Thymus (tissue), 11 donors: ENCODE data around the gene FOXL3. TPM values are rescaled to one million over a fixed set of nuclear protein-coding genes. Genes with fewer than 3 reads are reported as not detected.

Experiments used
- DNase-seq, 9 donors: peaks; one replicate each; pipeline ENCODE4 v3.0.0-alpha.2; 2013; ENCODE audit warnings: low spot score in 9 of 9, low read depth in 6 of 9, missing footprints in 1 of 9
- H3K27ac ChIP-seq, 2 donors: one replicate each; pipeline ENCODE4 v1.5.1; 2013; ENCODE audit warnings: control low read depth in 1 of 2, low read depth in 1 of 2, low read length in 1 of 2, mild to moderate bottlenecking in 1 of 2, moderate library complexity in 1 of 2
- H3K27me3 ChIP-seq, 2 donors: one replicate each; pipeline ENCODE4 v1.5.1; 2013; ENCODE audit warnings: low read length in 1 of 2; ENCODE audit not compliant: control insufficient read depth in 2 of 2, insufficient read depth in 1 of 2
- H3K36me3 ChIP-seq, 2 donors: one replicate each; pipeline ENCODE4 v1.5.1; 2013; ENCODE audit warnings: low read length in 1 of 2, mild to moderate bottlenecking in 1 of 2, moderate library complexity in 1 of 2; ENCODE audit not compliant: control insufficient read depth in 2 of 2, insufficient read depth in 2 of 2
- H3K4me1 ChIP-seq, 2 donors: one replicate each; pipeline ENCODE4 v1.5.1; 2013; ENCODE audit warnings: low read length in 2 of 2; ENCODE audit not compliant: control insufficient read depth in 2 of 2, insufficient read depth in 2 of 2
- H3K4me3 ChIP-seq, 2 donors: one replicate each; pipeline ENCODE4 v1.5.1; 2013; ENCODE audit warnings: low read length in 2 of 2, control low read depth in 1 of 2, mild to moderate bottlenecking in 1 of 2
- H3K9me3 ChIP-seq, 2 donors: one replicate each; pipeline ENCODE4 v1.5.1; 2013; ENCODE audit warnings: low read length in 1 of 2, mild to moderate bottlenecking in 1 of 2; ENCODE audit not compliant: control insufficient read depth in 2 of 2, insufficient read depth in 1 of 2
- WGBS: extraction: QIAGEN DNeasy Blood & Tissue Kit; methylation state at CpG from one replicate; pipeline ENCODE4 v1.1.7; 2013; 5-methylcytosine and 5-hydroxymethylcytosine counted together
- polyA plus RNA-seq: library from polyadenylated mRNA; stranded (reverse); fragments of 200-250 nt; gene quantifications from one replicate; pipeline ENCODE4 v1.2.3, GENCODE V29; 2013
- total RNA-seq: library from RNA; stranded (reverse); fragments of 120-200 nt; gene quantifications from one replicate; pipeline ENCODE4 v1.2.4, GENCODE V29; 2013
- donor health status: healthy.

The FOXL3 gene
- total and polyA plus RNA-seq, 2 donors, result 0.19 TPM; not detected in 1

GRCh38 chr7:322111-322671 lies 32.2 kb downstream of the FOXL3 start:
- Histone ChIP-seq H3K27me3 (peaks cover 0 to 17% of the 10 kb centered on the region in 2 donors), H3K4me1 (peaks cover 0 to 5% of the 10 kb centered on the region in 2 donors), H3K4me3 (no peak overlapping the region), H3K27ac (no peak overlapping the region), H3K36me3 (no peaks in the 10 kb centered on the region), H3K9me3 (peaks cover 0 to 8% of the 10 kb centered on the region in 2 donors)
- WGBS, result 14% methylated on average over 45 of the region's 45 CpGs
- peak; percentile 5 to 80 (median 45) for DNase-seq

- WGBS, result 97% methylated on average over 6 of the region's 6 CpGs
- no peak for DNase-seq
- peaks cover 0 to 8% of the 10 kb centered on the region in 2 donors for H3K9me3 ChIP-seq
- H3K4me3 ChIP-seq, result no peak overlapping the region
- H3K27ac ChIP-seq, result no peak overlapping the region
- peaks cover 0 to 17% of the 10 kb centered on the region in 2 donors for H3K27me3 ChIP-seq
- peaks cover 0 to 5% of the 10 kb centered on the region in 2 donors for H3K4me1 ChIP-seq
- no peaks in the 10 kb centered on the region for H3K36me3 ChIP-seq
These were observed 32.7 kb downstream of the FOXL3 start for GRCh38 chr7:322708-323111.

- H3K36me3 ChIP-seq, result no peaks in the 10 kb centered on the region
- H3K27ac ChIP-seq, result no peak overlapping the region
- peaks cover 0 to 17% of the 10 kb centered on the region in 2 donors for H3K27me3 ChIP-seq
- H3K9me3 ChIP-seq, result peaks cover 0 to 8% of the 10 kb centered on the region in 2 donors
- H3K4me1 ChIP-seq, result peaks cover 0 to 5% of the 10 kb centered on the region in 2 donors
- 86% methylated on average over 10 of the region's 10 CpGs for WGBS
- no peak for DNase-seq
- H3K4me3 ChIP-seq, result no peak overlapping the region
These were observed 33.4 kb downstream of the FOXL3 start for GRCh38 chr7:323410-323809.

- H3K4me1 ChIP-seq, result peaks cover 0 to 5% of the 10 kb centered on the region in 2 donors
- no peak overlapping the region for H3K27ac ChIP-seq
- H3K36me3 ChIP-seq, result no peaks in the 10 kb centered on the region
- no peak for DNase-seq
- peaks cover 0 to 8% of the 10 kb centered on the region in 2 donors for H3K9me3 ChIP-seq
- 99% methylated on average over 8 of the region's 8 CpGs for WGBS
- H3K4me3 ChIP-seq, result no peak overlapping the region
- peaks cover 0 to 15% of the 10 kb centered on the region in 2 donors for H3K27me3 ChIP-seq
These were observed 34.0 kb downstream of the FOXL3 start for GRCh38 chr7:324011-324410.

GRCh38 chr7:325051-325798 lies 35.3 kb downstream of the FOXL3 start:
- peaks cover 0 to 5% of the 10 kb centered on the region in 2 donors for H3K4me1 ChIP-seq
- no peaks in the 10 kb centered on the region for H3K36me3 ChIP-seq
- H3K27ac ChIP-seq, result no peak overlapping the region
- 94% methylated on average over 20 of the region's 20 CpGs for WGBS
- peaks cover 0 to 8% of the 10 kb centered on the region in 2 donors for H3K9me3 ChIP-seq
- no peak overlapping the region for H3K4me3 ChIP-seq
- peaks cover 0 to 11% of the 10 kb centered on the region in 2 donors for H3K27me3 ChIP-seq
- no peak for DNase-seq

- no peak overlapping the region for H3K27ac ChIP-seq
- H3K4me1 ChIP-seq, result peaks cover 0 to 5% of the 10 kb centered on the region in 2 donors
- no peak for DNase-seq
- H3K4me3 ChIP-seq, result no peak overlapping the region
- 97% methylated on average over 11 of the region's 11 CpGs for WGBS
- H3K27me3 ChIP-seq, result peaks cover 0 to 14% of the 10 kb centered on the region in 2 donors
- H3K36me3 ChIP-seq, result no peaks in the 10 kb centered on the region
- peaks cover 0 to 8% of the 10 kb centered on the region in 2 donors for H3K9me3 ChIP-seq
These were observed 35.8 kb downstream of the FOXL3 start for GRCh38 chr7:325811-326210.

- Histone ChIP-seq H3K4me1 (peaks cover 0 to 5% of the 10 kb centered on the region in 2 donors), H3K27ac (no peak overlapping the region), H3K4me3 (no peak overlapping the region), H3K9me3 (peaks cover 0 to 8% of the 10 kb centered on the region in 2 donors), H3K36me3 (no peaks in the 10 kb centered on the region), H3K27me3 (peaks cover 0 to 14% of the 10 kb centered on the region in 2 donors)
- WGBS, result 97% methylated on average over 9 of the region's 9 CpGs
- DNase-seq, result no peak
These were observed 36.3 kb downstream of the FOXL3 start for GRCh38 chr7:326273-326672.

GRCh38 chr7:326809-327232 lies 36.9 kb downstream of the FOXL3 start:
- H3K4me1 ChIP-seq, result peaks cover 0 to under 1% of the 10 kb centered on the region in 2 donors
- H3K36me3 ChIP-seq, result no peaks in the 10 kb centered on the region
- WGBS, result 88% methylated on average over 6 of the region's 6 CpGs
- H3K4me3 ChIP-seq, result no peak overlapping the region
- H3K27me3 ChIP-seq, result peaks cover 0 to 12% of the 10 kb centered on the region in 2 donors
- no peak overlapping the region for H3K27ac ChIP-seq
- DNase-seq, result no peak
- H3K9me3 ChIP-seq, result peaks cover 0 to 8% of the 10 kb centered on the region in 2 donors

GRCh38 chr7:327233-327931 lies 37.4 kb downstream of the FOXL3 start:
- Histone ChIP-seq H3K27me3 (peaks cover 2 to 13% of the 10 kb centered on the region in 2 donors), H3K27ac (no peak overlapping the region), H3K9me3 (peaks cover 0 to 8% of the 10 kb centered on the region in 2 donors), H3K36me3 (no peaks in the 10 kb centered on the region), H3K4me3 (no peak overlapping the region), H3K4me1 (no peaks in the 10 kb centered on the region)
- no peak for DNase-seq
- WGBS, result 97% methylated on average over 29 of the region's 29 CpGs
